Caco-2 (cell line): ENCODE results near the gene ZNF28. TPM values are rescaled to one million over a fixed set of nuclear protein-coding genes. Genes with fewer than 3 reads are reported as not detected.
"Not testable (repeated sequence)": the region's sequence is repeated elsewhere in the genome, so short reads cannot be mapped to it uniquely, and the experiment has no call there.

Experiments used
- BruUV-seq: library from RNA; stranded (reverse); fragments of 400-500 nt; replicated peaks from 2 replicates; lab custom pipeline; 2021; lab: Mats Ljungman, UMichigan
- CTCF ChIA-PET: fragments of 300-600 bp; sonication (Branson Sonifier 250); formaldehyde crosslinking; loops from one replicate; lab custom pipeline; 2022; ENCODE audit warnings: antibody characterized with exemption; lab: Charles Lee
- POLR2A ChIA-PET: fragments of 300-600 bp; sonication (Branson Sonifier 250); formaldehyde crosslinking; loops from one replicate; lab custom pipeline; 2022; ENCODE audit warnings: antibody characterized with exemption; lab: Charles Lee
- DNase-seq, 2 experiments: peaks; one replicate each; pipeline versions ENCODE4 v3.0.0 to v3.0.0-alpha.2; 2020 to 2022
- H3K27me3 ChIP-seq: replicated peaks from 2 replicates; pipeline ENCODE4 v1.6.0; 2011; ENCODE audit warnings: low read length; ENCODE audit not compliant: control insufficient read depth, insufficient read depth
- H3K36me3 ChIP-seq: 2 replicates; pipeline ENCODE4 v1.5.1; 2011; ENCODE audit warnings: low read length; ENCODE audit not compliant: control insufficient read depth, insufficient read depth
- H3K4me1 ChIP-seq: fragments of 250-450 bp; sonication (Bioruptor Pico); 2 replicates; pipeline ENCODE4 v1.5.1; 2020; ENCODE audit warnings: mild to moderate bottlenecking
- H3K4me3 ChIP-seq: 2 replicates; pipeline ENCODE4 v1.5.1; 2011; ENCODE audit warnings: low read depth, mild to moderate bottlenecking, control low read depth, low read length
- H3K9me3 ChIP-seq: fragments of 250-450 bp; sonication (Bioruptor Pico); 2 replicates; pipeline ENCODE4 v1.5.1; 2020; ENCODE audit warnings: mild to moderate bottlenecking, moderate library complexity
- H3K27ac Mint-ChIP-seq: one replicate; pipeline ENCODE4 v1.8.0; 2022; ENCODE audit warnings: mixed read lengths; ENCODE audit not compliant: unreplicated experiment
- H3K27me3 Mint-ChIP-seq: one replicate; pipeline ENCODE4 v1.8.0; 2022; ENCODE audit warnings: mixed read lengths; ENCODE audit not compliant: insufficient read depth, unreplicated experiment
- H3K36me3 Mint-ChIP-seq: one replicate; pipeline ENCODE4 v1.8.0; 2022; ENCODE audit warnings: mild to moderate bottlenecking, mixed read lengths; ENCODE audit not compliant: insufficient read depth, unreplicated experiment
- H3K4me1 Mint-ChIP-seq: one replicate; pipeline ENCODE4 v1.8.0; 2022; ENCODE audit warnings: low read depth, mixed read lengths; ENCODE audit not compliant: unreplicated experiment
- H3K4me3 Mint-ChIP-seq: one replicate; pipeline ENCODE4 v1.8.0; 2022; ENCODE audit warnings: mild to moderate bottlenecking, moderate library complexity, mixed read lengths; ENCODE audit not compliant: unreplicated experiment
- H3K9me3 Mint-ChIP-seq: one replicate; pipeline ENCODE4 v1.8.0; 2022; ENCODE audit warnings: mixed read lengths; ENCODE audit not compliant: unreplicated experiment
- intact Hi-C: fragments of 100-400 bp; cut with micrococcal nuclease; formaldehyde crosslinking; loops from one replicate; pipeline ENCODE4 v1.10.0; 2022; ENCODE audit not compliant: unreplicated experiment
- total RNA-seq: library from RNA; stranded (reverse); gene quantifications from 2 replicates; pipeline ENCODE4 v1.2.3, GENCODE V29; 2022
- TF ChIP-seq, protein P1 (sequence below), 2 experiments: fragments of 200-600 bp in 1 of 2; IDR thresholded peaks; 1 replicate in 1 of 2; 2 replicates in 1 of 2; pipeline versions ENCODE4 v1.5.1 to v1.8.0; 2011 to 2022; ENCODE audit warnings: antibody characterized with exemption in 1 of 2, control low read depth in 1 of 2, inconsistent platforms in 1 of 2, low read depth in 1 of 2, low read length in 1 of 2, mild to moderate bottlenecking in 1 of 2, moderate library complexity in 1 of 2; ENCODE audit not compliant: insufficient read depth in 1 of 2, severe bottlenecking in 1 of 2, unreplicated experiment in 1 of 2

ZNF28 gene
- total RNA-seq, 1 experiment from 2014 or later, result 27.2 TPM

DNA sequence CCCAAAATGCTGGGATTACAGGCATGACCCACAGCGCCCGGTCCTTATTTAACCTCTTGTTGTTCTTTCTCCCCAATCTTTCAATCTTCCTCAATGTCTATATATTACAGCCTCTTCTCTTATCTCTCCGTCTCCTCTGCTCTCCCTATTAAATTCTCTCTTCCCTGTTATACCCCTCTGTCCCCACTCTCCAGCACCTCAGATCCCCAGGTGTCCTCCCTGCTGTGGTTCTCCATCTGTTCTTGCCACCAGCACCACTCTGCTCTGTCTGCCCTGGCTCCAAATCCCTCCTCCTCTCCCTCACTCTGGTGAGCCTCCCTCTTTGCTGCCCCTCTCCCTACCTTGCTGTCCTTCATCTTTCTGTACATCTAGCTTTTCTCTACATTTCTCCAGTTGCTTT lies 35.9 kb downstream of the ZNF28 start:
- ChIA-PET POLR2A (no interaction called here), CTCF (no interaction called here)
- H3K9me3 Mint-ChIP-seq, result peaks cover 10% of the 10 kb centered on the region
- TF ChIP-seq, protein P1, sequence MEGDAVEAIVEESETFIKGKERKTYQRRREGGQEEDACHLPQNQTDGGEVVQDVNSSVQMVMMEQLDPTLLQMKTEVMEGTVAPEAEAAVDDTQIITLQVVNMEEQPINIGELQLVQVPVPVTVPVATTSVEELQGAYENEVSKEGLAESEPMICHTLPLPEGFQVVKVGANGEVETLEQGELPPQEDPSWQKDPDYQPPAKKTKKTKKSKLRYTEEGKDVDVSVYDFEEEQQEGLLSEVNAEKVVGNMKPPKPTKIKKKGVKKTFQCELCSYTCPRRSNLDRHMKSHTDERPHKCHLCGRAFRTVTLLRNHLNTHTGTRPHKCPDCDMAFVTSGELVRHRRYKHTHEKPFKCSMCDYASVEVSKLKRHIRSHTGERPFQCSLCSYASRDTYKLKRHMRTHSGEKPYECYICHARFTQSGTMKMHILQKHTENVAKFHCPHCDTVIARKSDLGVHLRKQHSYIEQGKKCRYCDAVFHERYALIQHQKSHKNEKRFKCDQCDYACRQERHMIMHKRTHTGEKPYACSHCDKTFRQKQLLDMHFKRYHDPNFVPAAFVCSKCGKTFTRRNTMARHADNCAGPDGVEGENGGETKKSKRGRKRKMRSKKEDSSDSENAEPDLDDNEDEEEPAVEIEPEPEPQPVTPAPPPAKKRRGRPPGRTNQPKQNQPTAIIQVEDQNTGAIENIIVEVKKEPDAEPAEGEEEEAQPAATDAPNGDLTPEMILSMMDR (IDR thresholded peaks at IDR 0.05; ENCODE audit: insufficient read depth in 1 of 2, low read depth in 1 of 2, low read length in 1 of 2, severe bottlenecking in 1 of 2, unreplicated experiment in 1 of 2), result no peak
- Histone ChIP-seq H3K27me3 (no peaks in the 10 kb centered on the region), H3K9me3 (peaks cover 6% of the 10 kb centered on the region), H3K4me3 (peak overlapping the region; percentile 82), H3K36me3 (peaks cover 2% of the 10 kb centered on the region), H3K4me1 (no peaks in the 10 kb centered on the region)
- peak overlapping the region; percentile 39 for H3K27ac Mint-ChIP-seq
- H3K4me3 Mint-ChIP-seq, result peak overlapping the region; percentile 79
- DNase-seq, result no peak
- peaks cover 18% of the 10 kb centered on the region for H3K4me1 Mint-ChIP-seq
- peaks cover 47% of the 10 kb centered on the region for H3K36me3 Mint-ChIP-seq
- no TSS peak for BruUV-seq
- no peaks in the 10 kb centered on the region for H3K27me3 Mint-ChIP-seq
- intact Hi-C loops, result no loop called here

DNA sequence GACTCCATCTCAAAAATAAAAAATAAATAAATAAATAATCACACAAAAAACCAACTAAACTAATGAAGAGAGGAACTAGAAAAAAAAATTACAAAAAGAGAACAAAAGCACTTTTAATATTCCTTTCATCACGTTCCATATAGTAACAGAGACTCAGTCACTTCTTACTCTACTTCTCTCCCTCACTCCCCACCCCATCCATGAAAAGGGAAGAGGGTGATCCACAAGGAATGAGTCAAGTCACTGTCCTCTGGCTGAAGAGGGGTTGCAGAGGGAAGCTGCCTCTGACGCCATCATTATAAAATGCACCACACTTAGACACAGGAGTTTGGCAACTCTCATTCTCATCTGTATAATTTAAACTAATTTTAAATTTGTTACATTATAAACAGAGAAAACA lies 38.6 kb downstream of the ZNF28 start:
- H3K27ac Mint-ChIP-seq, DNase-seq, intact Hi-C loops, H3K9me3 Mint-ChIP-seq, H3K27me3 Mint-ChIP-seq, H3K9me3 ChIP-seq, CTCF ChIA-PET, H3K27me3 ChIP-seq, H3K4me1 ChIP-seq, POLR2A ChIA-PET, H3K36me3 ChIP-seq, H3K4me3 ChIP-seq, H3K4me3 Mint-ChIP-seq, BruUV-seq: not testable (repeated sequence)
- Mint-ChIP-seq H3K4me1 (peaks cover 18% of the 10 kb centered on the region), H3K36me3 (peaks cover 70% of the 10 kb centered on the region)

DNA sequence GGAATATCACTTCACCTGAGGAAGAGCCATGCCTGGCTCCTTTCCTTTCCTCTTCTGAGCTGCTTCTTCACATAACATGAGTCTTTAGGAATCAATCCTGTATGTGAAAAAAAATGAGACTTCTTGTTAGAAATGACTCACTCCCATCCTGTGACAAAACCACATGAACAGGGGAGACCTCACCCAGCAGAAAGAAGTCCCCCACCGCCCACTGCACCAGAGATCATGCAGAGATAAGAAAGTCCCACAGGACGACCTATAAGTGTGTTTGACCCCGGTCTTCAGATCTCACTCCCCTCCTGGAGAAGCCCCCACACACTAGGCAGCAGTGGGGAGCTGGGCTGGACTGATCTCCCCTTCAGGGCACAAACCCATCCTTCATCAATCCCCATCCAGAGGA lies 42.6 kb downstream of the ZNF28 start:
- H3K27ac Mint-ChIP-seq, result peak overlapping the region; percentile 35
- Histone ChIP-seq H3K27me3 (no peaks in the 10 kb centered on the region), H3K9me3 (no peaks in the 10 kb centered on the region), H3K4me1 (no peaks in the 10 kb centered on the region), H3K36me3 (peaks cover 5% of the 10 kb centered on the region), H3K4me3 (no peak overlapping the region)
- TF ChIP-seq, protein P1 (IDR thresholded peaks at IDR 0.05; ENCODE audit: insufficient read depth in 1 of 2, low read depth in 1 of 2, low read length in 1 of 2, severe bottlenecking in 1 of 2, unreplicated experiment in 1 of 2), result no peak
- peaks cover 8% of the 10 kb centered on the region for H3K9me3 Mint-ChIP-seq
- H3K4me1 Mint-ChIP-seq, result no peaks in the 10 kb centered on the region
- no peaks in the 10 kb centered on the region for H3K27me3 Mint-ChIP-seq
- no TSS peak for BruUV-seq
- intact Hi-C loops, result no loop called here
- H3K36me3 Mint-ChIP-seq, result peaks cover 74% of the 10 kb centered on the region
- CTCF ChIA-PET, result no interaction called here
- no peak overlapping the region for H3K4me3 Mint-ChIP-seq
- DNase-seq, result no peak
- POLR2A ChIA-PET, result no interaction called here

DNA sequence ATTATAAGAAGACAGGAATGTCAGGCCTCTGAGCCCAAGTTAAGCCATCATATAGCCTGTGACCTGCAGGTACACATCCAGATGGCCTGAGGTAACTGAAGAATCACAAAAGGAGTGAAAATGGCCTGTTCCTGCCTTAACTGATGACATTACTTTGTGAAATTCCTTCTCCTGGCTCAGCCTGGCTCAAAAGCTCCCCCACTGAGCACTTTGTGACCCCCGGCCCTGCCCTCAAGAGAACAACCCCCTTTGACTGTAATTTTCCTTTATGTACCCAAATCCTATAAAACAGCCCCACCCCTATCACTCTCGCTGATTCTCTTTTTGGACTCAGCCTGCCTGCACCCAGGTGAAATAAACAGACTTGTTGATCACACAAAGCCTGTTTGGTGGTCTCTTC lies 65.0 kb downstream of the ZNF28 start:
- H3K4me1 Mint-ChIP-seq, H3K27me3 Mint-ChIP-seq, H3K36me3 Mint-ChIP-seq, H3K4me3 Mint-ChIP-seq, POLR2A ChIA-PET, DNase-seq, H3K36me3 ChIP-seq, H3K27ac Mint-ChIP-seq, CTCF ChIA-PET, H3K9me3 ChIP-seq, BruUV-seq, H3K4me1 ChIP-seq, H3K4me3 ChIP-seq, H3K27me3 ChIP-seq, intact Hi-C loops: not testable (repeated sequence)
- peaks cover 42% of the 10 kb centered on the region for H3K9me3 Mint-ChIP-seq
